ENCODE results near the gene MPRIP. TPM values are rescaled to one million over a fixed set of nuclear protein-coding genes. Genes with fewer than 3 reads are reported as not detected.
A peak's percentile ranks its signal among the peaks of the same experiment; 100 is the strongest.

The MPRIP gene
- total RNA-seq, 1 donor from 2014 or later, result 275 TPM

- H3K4me1 Mint-ChIP-seq (ENCODE audit: unreplicated experiment), result no peaks in the 10 kb centered on the region
- no peaks in the 10 kb centered on the region for H3K9me3 Mint-ChIP-seq
- no peak for DNase-seq (ENCODE audit: extremely low spot score, unreplicated experiment)
- H3K27me3 Mint-ChIP-seq, result no peaks in the 10 kb centered on the region
- TF ChIP-seq CTCF (conservative IDR thresholded peaks at IDR 0.05), result no peak
- H3K27ac Mint-ChIP-seq, result peak overlapping the region; percentile 54
- no peak overlapping the region for H3K4me3 Mint-ChIP-seq
- peaks cover 20% of the 10 kb centered on the region for H3K36me3 Mint-ChIP-seq
Observed at GRCh38 chr17:17152385-17152784, 110.1 kb downstream of the MPRIP start.

- no peak for TF ChIP-seq CTCF (conservative IDR thresholded peaks at IDR 0.05)
- no peak overlapping the region for H3K4me3 Mint-ChIP-seq
- DNase-seq (ENCODE audit: extremely low spot score, unreplicated experiment), result no peak
Observed at GRCh38 chr17:17153071-17153470, 110.8 kb downstream of the MPRIP start.

GRCh38 chr17:17153709-17154108 lies 111.5 kb downstream of the MPRIP start:
- peaks cover 12% of the 10 kb centered on the region for H3K36me3 Mint-ChIP-seq
- H3K9me3 Mint-ChIP-seq, result no peaks in the 10 kb centered on the region
- H3K27ac Mint-ChIP-seq, result no peak overlapping the region
- DNase-seq (ENCODE audit: extremely low spot score, unreplicated experiment), result no peak
- no peak for TF ChIP-seq CTCF (conservative IDR thresholded peaks at IDR 0.05)
- no peak overlapping the region for H3K4me3 Mint-ChIP-seq
- H3K4me1 Mint-ChIP-seq (ENCODE audit: unreplicated experiment), result no peaks in the 10 kb centered on the region
- no peaks in the 10 kb centered on the region for H3K27me3 Mint-ChIP-seq

More at GRCh38 chr17:17153071-17153470, 110.8 kb downstream of the MPRIP start:
- Mint-ChIP-seq H3K9me3 (no peaks in the 10 kb centered on the region), H3K27me3 (no peaks in the 10 kb centered on the region), H3K27ac (no peak overlapping the region), H3K36me3 (peaks cover 13% of the 10 kb centered on the region), H3K4me1 (ENCODE audit: unreplicated experiment) (no peaks in the 10 kb centered on the region)

- Mint-ChIP-seq H3K27me3 (no peaks in the 10 kb centered on the region), H3K9me3 (no peaks in the 10 kb centered on the region), H3K4me1 (ENCODE audit: unreplicated experiment) (no peaks in the 10 kb centered on the region), H3K27ac (no peak overlapping the region), H3K36me3 (peaks cover 12% of the 10 kb centered on the region), H3K4me3 (no peak overlapping the region)
- TF ChIP-seq CTCF (conservative IDR thresholded peaks at IDR 0.05), result no peak
- no peak for DNase-seq (ENCODE audit: extremely low spot score, unreplicated experiment)
Observed at GRCh38 chr17:17154556-17154955, 112.3 kb downstream of the MPRIP start.

GRCh38 chr17:17154981-17155380 lies 112.7 kb downstream of the MPRIP start:
- peaks cover 9% of the 10 kb centered on the region for H3K36me3 Mint-ChIP-seq
- H3K9me3 Mint-ChIP-seq, result no peaks in the 10 kb centered on the region
- no peaks in the 10 kb centered on the region for H3K4me1 Mint-ChIP-seq (ENCODE audit: unreplicated experiment)
- no peak overlapping the region for H3K4me3 Mint-ChIP-seq
- no peak overlapping the region for H3K27ac Mint-ChIP-seq
- no peak for TF ChIP-seq CTCF (conservative IDR thresholded peaks at IDR 0.05)
- DNase-seq (ENCODE audit: extremely low spot score, unreplicated experiment), result no peak
- no peaks in the 10 kb centered on the region for H3K27me3 Mint-ChIP-seq

- no peak for TF ChIP-seq CTCF (conservative IDR thresholded peaks at IDR 0.05)
- Mint-ChIP-seq H3K4me3 (no peak overlapping the region), H3K9me3 (no peaks in the 10 kb centered on the region), H3K36me3 (peaks cover 3% of the 10 kb centered on the region), H3K27ac (no peak overlapping the region), H3K27me3 (no peaks in the 10 kb centered on the region), H3K4me1 (ENCODE audit: unreplicated experiment) (no peaks in the 10 kb centered on the region)
- DNase-seq (ENCODE audit: extremely low spot score, unreplicated experiment), result no peak
Observed at GRCh38 chr17:17155568-17155967, 113.3 kb downstream of the MPRIP start.

Measured in type B pancreatic cell (in vitro differentiated cells).